Renal cortical epithelial cell (primary cell): ENCODE measurements around the gene SETBP1. TPM values are rescaled to one million over a fixed set of nuclear protein-coding genes. Genes with fewer than 3 reads are reported as not detected.
A peak's percentile ranks its signal among the peaks of the same experiment; 100 is the strongest.

Experiments used
- DNase-seq: peaks from one replicate; pipeline ENCODE4 v3.0.0-alpha.2; 2011; ENCODE audit warnings: low read depth
- total RNA-seq: library from RNA; depleted of rRNA; stranded (reverse); fragments of >200 nt; gene quantifications from 2 replicates; pipeline ENCODE4 v1.2.3, GENCODE V29; 2014

The SETBP1 gene
- total RNA-seq, 1 donor from 2014 or later: 17.9 TPM

- no peak for DNase-seq
Measured at GRCh38 chr18:44870631-44871502, 190.2 kb downstream of the SETBP1 start.

GRCh38 chr18:44871771-44872170 is 191.1 kb downstream of the SETBP1 start:
- DNase-seq: no peak

- DNase-seq: no peak
Measured at GRCh38 chr18:44876024-44876423, 195.3 kb downstream of the SETBP1 start.

- no peak for DNase-seq
Measured at GRCh38 chr18:44876755-44877154, 196.1 kb downstream of the SETBP1 start.

GRCh38 chr18:44878335-44878734 is 197.6 kb downstream of the SETBP1 start:
- DNase-seq: no peak

GRCh38 chr18:44880170-44880569 is 199.5 kb downstream of the SETBP1 start:
- no peak for DNase-seq

- DNase-seq: no peak
Measured at GRCh38 chr18:44881461-44882162, 200.9 kb downstream of the SETBP1 start.

- DNase-seq: no peak
Measured at GRCh38 chr18:44882163-44882868, 201.6 kb downstream of the SETBP1 start.

- no peak for DNase-seq
Measured at GRCh38 chr18:44883671-44884070, 203.0 kb downstream of the SETBP1 start.

GRCh38 chr18:44884431-44884830 is 203.7 kb downstream of the SETBP1 start:
- DNase-seq: no peak

- DNase-seq: no peak
Measured at GRCh38 chr18:44885507-44885906, 204.8 kb downstream of the SETBP1 start.

GRCh38 chr18:44887227-44887631 is 206.5 kb downstream of the SETBP1 start:
- peak; percentile 88 for DNase-seq

GRCh38 chr18:44889111-44889510 is 208.4 kb downstream of the SETBP1 start:
- no peak for DNase-seq

GRCh38 chr18:44893045-44893706 is 212.5 kb downstream of the SETBP1 start:
- no peak for DNase-seq

GRCh38 chr18:44893966-44894365 is 213.3 kb downstream of the SETBP1 start:
- no peak for DNase-seq

GRCh38 chr18:44895176-44895798 is 214.6 kb downstream of the SETBP1 start:
- DNase-seq: peak; percentile 70

GRCh38 chr18:44896846-44897245 is 216.2 kb downstream of the SETBP1 start:
- no peak for DNase-seq

GRCh38 chr18:44897411-44897810 is 216.7 kb downstream of the SETBP1 start:
- no peak for DNase-seq

- no peak for DNase-seq
Measured at GRCh38 chr18:44897816-44898215, 217.1 kb downstream of the SETBP1 start.

- no peak for DNase-seq
Measured at GRCh38 chr18:44898498-44898897, 217.8 kb downstream of the SETBP1 start.

- DNase-seq: no peak
Measured at GRCh38 chr18:44899832-44900231, 219.1 kb downstream of the SETBP1 start.
